Measurements from ENCODE around the gene RECQL5. TPM values are rescaled to one million over a fixed set of nuclear protein-coding genes. Genes with fewer than 3 reads are reported as not detected.

The RECQL5 gene
- total and polyA plus RNA-seq, 10 donors = 25.7 to 51.0 (median 38.6) TPM

DNA sequence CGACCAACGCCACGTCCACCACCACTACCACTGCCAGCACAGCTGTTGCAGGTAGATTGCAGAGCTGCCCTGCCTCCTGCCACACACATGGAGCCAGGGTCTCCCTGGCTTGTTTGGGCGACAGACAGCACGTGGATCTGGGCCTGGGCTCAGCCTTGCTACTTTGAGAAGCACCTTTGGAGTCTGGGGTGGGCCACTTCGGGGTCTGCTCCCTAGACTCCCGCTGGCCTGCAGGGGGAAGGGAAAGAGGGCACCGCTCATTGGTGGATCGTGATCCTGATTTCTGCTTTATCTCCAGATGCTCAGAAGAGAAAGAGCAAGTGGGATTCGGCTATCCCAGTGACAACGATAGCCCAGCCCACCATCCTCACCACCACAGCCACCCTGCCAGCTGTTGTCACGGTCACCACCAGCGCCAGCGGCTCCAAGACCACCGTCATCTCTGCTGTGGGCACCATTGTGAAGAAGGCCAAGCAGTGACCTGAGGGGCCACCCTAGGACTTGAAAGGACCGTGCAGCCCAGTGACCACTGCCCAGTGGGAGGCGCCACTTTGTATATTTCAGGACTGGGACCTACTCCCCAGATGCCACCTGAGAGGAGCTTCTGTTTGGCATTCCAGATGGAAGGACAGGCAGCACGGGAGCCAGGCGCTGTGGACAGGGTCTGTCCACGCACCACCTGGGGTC lies 39.2 kb upstream of the RECQL5 start:
- H3K27ac ChIP-seq = peak overlapping the region in 7 of 8 donors; percentile 23 to 84 (median 80)
- no peaks in the 10 kb centered on the region for H3K27me3 ChIP-seq (replicated peaks in 1 of 7)
- H3K36me3 ChIP-seq = peaks cover 5 to 78% (median 73%) of the 10 kb centered on the region in 6 donors
- no peaks in the 10 kb centered on the region for H3K9me3 ChIP-seq
- peaks cover 0 to 21% (median 5%) of the 10 kb centered on the region in 6 donors for H3K4me1 ChIP-seq
- TF ChIP-seq POLR2AphosphoS5 (IDR thresholded peaks at IDR 0.05) = peak in 1 of 3 donors; percentile 35
- no peak for TF ChIP-seq POLR2A (IDR thresholded peaks at IDR 0.05)
- no peak for TF ChIP-seq CTCF (IDR thresholded peaks at IDR 0.05 in 8 of 11, conservative IDR thresholded peaks at IDR 0.05 in 3 of 11)
- H3K4me3 ChIP-seq = no peak overlapping the region
- no peak for DNase-seq
- 89 to 98% (median 93%) methylated on average over 12 to 20 of the region's 20 CpGs for WGBS, 5 donors
- intact Hi-C loops (cut with DNase I; ENCODE audit: low total_unique reads) = no loop called here

GRCh38 chr17:75704963-75705875 lies 38.3 kb upstream of the RECQL5 start:
- peaks cover 0 to 23% (median 6%) of the 10 kb centered on the region in 6 donors for H3K4me1 ChIP-seq
- DNase-seq = no peak
- H3K27ac ChIP-seq = no peak overlapping the region
- no peaks in the 10 kb centered on the region for H3K27me3 ChIP-seq (replicated peaks in 1 of 7)
- H3K4me3 ChIP-seq = no peak overlapping the region
- TF ChIP-seq POLR2A (IDR thresholded peaks at IDR 0.05) = no peak
- peak in 2 of 3 donors; percentile 9 to 25 for TF ChIP-seq POLR2AphosphoS5 (IDR thresholded peaks at IDR 0.05)
- 85 to 94% (median 90%) methylated on average over 24 to 27 of the region's 27 CpGs for WGBS, 5 donors
- H3K9me3 ChIP-seq = no peaks in the 10 kb centered on the region
- intact Hi-C loops (cut with DNase I; ENCODE audit: low total_unique reads) = no loop called here
- H3K36me3 ChIP-seq = peaks cover 5 to 88% (median 83%) of the 10 kb centered on the region in 6 donors

GRCh38 chr17:75703591-75703990 lies 36.6 kb upstream of the RECQL5 start:
- peaks cover 0 to 40% (median 19%) of the 10 kb centered on the region in 6 donors for H3K4me1 ChIP-seq
- 89 to 100% (median 98%) methylated on average over 9 of the region's 9 CpGs for WGBS, 5 donors

DNA sequence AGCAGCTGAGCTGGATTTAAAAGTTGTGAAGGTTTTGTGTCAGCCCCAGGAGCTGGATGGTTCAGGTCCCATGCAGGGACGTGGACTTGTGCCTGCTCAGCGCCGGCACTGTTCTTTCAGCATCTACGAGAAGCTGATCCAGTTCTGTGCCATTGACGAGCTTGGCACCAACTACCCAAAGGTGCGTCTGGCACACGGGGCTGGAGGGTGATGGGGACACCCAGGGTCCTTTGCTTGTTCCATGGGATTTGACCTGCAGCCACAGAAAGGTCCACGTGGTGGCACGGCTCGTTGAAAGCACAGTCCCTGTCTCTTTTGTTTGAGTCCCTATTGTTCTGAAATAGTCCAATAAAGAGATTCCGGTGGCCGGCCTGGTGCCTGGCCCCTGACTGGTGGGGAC lies 36.2 kb upstream of the RECQL5 start:
- H3K27ac ChIP-seq = no peak overlapping the region
- peaks cover 5 to 100% (median 91%) of the 10 kb centered on the region in 6 donors for H3K36me3 ChIP-seq
- intact Hi-C loops (cut with DNase I; ENCODE audit: low total_unique reads) = no loop called here
- WGBS, 5 donors = 92 to 98% (median 95%) methylated on average over 12 of the region's 12 CpGs
- TF ChIP-seq POLR2AphosphoS5 (IDR thresholded peaks at IDR 0.05) (no peak), POLR2A (IDR thresholded peaks at IDR 0.05) (no peak), CTCF (IDR thresholded peaks at IDR 0.05 in 8 of 11, conservative IDR thresholded peaks at IDR 0.05 in 3 of 11) (no peak)
- H3K27me3 ChIP-seq (replicated peaks in 1 of 7) = no peaks in the 10 kb centered on the region
- no peaks in the 10 kb centered on the region for H3K9me3 ChIP-seq
- H3K4me1 ChIP-seq = peaks cover 0 to 41% (median 20%) of the 10 kb centered on the region in 6 donors
- DNase-seq = no peak
- no peak overlapping the region for H3K4me3 ChIP-seq

More at GRCh38 chr17:75703591-75703990, 36.6 kb upstream of the RECQL5 start:
- Histone ChIP-seq H3K4me3 (no peak overlapping the region), H3K27me3 (replicated peaks in 1 of 7) (no peaks in the 10 kb centered on the region), H3K9me3 (no peaks in the 10 kb centered on the region), H3K36me3 (peaks cover 5 to 100% (median 93%) of the 10 kb centered on the region in 6 donors), H3K27ac (no peak overlapping the region)
- TF ChIP-seq POLR2A (IDR thresholded peaks at IDR 0.05) (no peak), POLR2AphosphoS5 (IDR thresholded peaks at IDR 0.05) (no peak), CTCF (IDR thresholded peaks at IDR 0.05 in 8 of 11, conservative IDR thresholded peaks at IDR 0.05 in 3 of 11) (no peak)
- intact Hi-C loops (cut with DNase I; ENCODE audit: low total_unique reads) = no loop called here
- no peak for DNase-seq
